ENCODE results near the gene USP40.

GRCh38 chr2:233463586-233463985 is 103.0 kb downstream of the USP40 start:
- TF ChIP-seq CTCF (conservative IDR thresholded peaks at IDR 0.05), result no peak
- TF ChIP-seq ZFX (IDR thresholded peaks at IDR 0.05), result no peak

All from C4-2B (cell line).